K562 (cell line): ENCODE measurements around the gene GALP. TPM values are rescaled to one million over a fixed set of nuclear protein-coding genes. Genes with fewer than 3 reads are reported as not detected.

Source experiments
- CBFA2T2 ChIP-seq: fragments of 450-650 bp; conservative IDR thresholded peaks from 2 replicates; pipeline ENCODE4 v1.6.1; 2017; ENCODE audit warnings: mild to moderate bottlenecking
- EGR1 ChIP-seq: fragments of 450-650 bp; conservative IDR thresholded peaks from 2 replicates; pipeline ENCODE4 v1.6.1; 2017; ENCODE audit warnings: mild to moderate bottlenecking
- HNRNPLL ChIP-seq: fragments of 200-400 bp; formaldehyde crosslinking; IDR thresholded peaks from 2 replicates; pipeline ENCODE4 v1.6.1; 2017; ENCODE audit warnings: low read length, low read depth, mild to moderate bottlenecking; ENCODE audit not compliant: poor library complexity, severe bottlenecking
- KDM2B ChIP-seq: fragments of 250-450 bp; sonication (Bioruptor Pico); IDR thresholded peaks from 2 replicates; pipeline ENCODE4 v1.8.0; 2021; ENCODE audit warnings: mild to moderate bottlenecking, moderate library complexity
- KLF16 ChIP-seq: IDR thresholded peaks from 2 replicates; pipeline ENCODE4 v1.6.1; 2016; ENCODE audit warnings: antibody characterized with exemption
- L3MBTL2 ChIP-seq: fragments of 450-650 bp; IDR thresholded peaks from 2 replicates; pipeline ENCODE4 v1.6.1; 2016; ENCODE audit warnings: mild to moderate bottlenecking, moderate library complexity
- MYBL2 ChIP-seq, 2 experiments: fragments of 450-650 bp in 1 of 2; sonication (generic) in 1 of 2; formaldehyde crosslinking in 1 of 2; IDR thresholded peaks; 2 replicates each; pipeline versions ENCODE4 v1.6.1 to v1.8.1; 2017 to 2022; ENCODE audit warnings: borderline replicate concordance in 1 of 2, inconsistent platforms in 1 of 2, low read depth in 1 of 2, mild to moderate bottlenecking in 1 of 2, missing genetic modification reagents in 1 of 2, moderate library complexity in 1 of 2
- NR2F6 ChIP-seq: fragments of 450-650 bp; formaldehyde crosslinking; IDR thresholded peaks from 2 replicates; pipeline ENCODE4 v1.4.0; 2020; ENCODE audit warnings: mild to moderate bottlenecking
- NR3C1 ChIP-seq: sonication (generic); formaldehyde crosslinking; IDR thresholded peaks from 2 replicates; pipeline ENCODE4 v1.8.1; 2022; ENCODE audit warnings: missing genetic modification reagents
- POLR3A ChIP-seq: IDR thresholded peaks from 2 replicates; pipeline ENCODE4 v1.6.1; 2011; ENCODE audit warnings: borderline replicate concordance, mild to moderate bottlenecking, moderate library complexity; ENCODE audit not compliant: insufficient read length, insufficient read depth; ENCODE audit errors: extremely low read depth
- SRSF1 ChIP-seq: fragments of 200-400 bp; formaldehyde crosslinking; IDR thresholded peaks from 2 replicates; pipeline ENCODE4 v1.6.1; 2017; ENCODE audit warnings: mild to moderate bottlenecking, low read depth, low read length, moderate library complexity
- TCF15 ChIP-seq: fragments of 250-450 bp; sonication (Bioruptor Pico); IDR thresholded peaks from 2 replicates; pipeline ENCODE4 v1.8.0; 2022; ENCODE audit warnings: moderate library complexity, mild to moderate bottlenecking, inconsistent platforms
- ZFPM2 ChIP-seq: fragments of 250-450 bp; sonication (Bioruptor Pico); IDR thresholded peaks from 2 replicates; pipeline ENCODE4 v1.5.1; 2022; ENCODE audit warnings: mild to moderate bottlenecking
- ZNF639 ChIP-seq, 2 experiments: fragments of 200-800 bp in 1 of 2; sonication (Bioruptor generic) in 1 of 2; sonication (generic) in 1 of 2; formaldehyde crosslinking in 1 of 2; IDR thresholded peaks in 1 of 2; conservative IDR thresholded peaks in 1 of 2; 2 replicates each; pipeline versions ENCODE4 v1.5.0 to v1.6.1; 2016 to 2020; ENCODE audit warnings: missing compliant biosample characterization in 1 of 2, missing genetic modification characterization in 1 of 2, missing genetic modification reagents in 1 of 2
- ZNF695 ChIP-seq: fragments of 450-650 bp; formaldehyde crosslinking; IDR thresholded peaks from 2 replicates; pipeline ENCODE4 v1.4.0; 2020; ENCODE audit warnings: mild to moderate bottlenecking, moderate library complexity
- ZNF79 ChIP-seq: fragments of 250-450 bp; sonication (Bioruptor Pico); IDR thresholded peaks from 2 replicates; pipeline ENCODE4 v1.4.0; 2020; ENCODE audit warnings: low read depth, mild to moderate bottlenecking, moderate library complexity
- polyA plus RNA-seq, 8 experiments: library from polyadenylated mRNA; depleted of rRNA in 4 of 8; stranded (reverse) in 5 of 8; unstranded in 3 of 8; fragments of >200 nt; fragmentation: Nextera tagmentation in 2 of 8; fragmentation: Illumina TruSeq in 1 of 8; extraction: Ambion mirVana in 2 of 8; extraction: Trizol in 1 of 8; gene quantifications; 2 replicates each; pipeline versions ENCODE4 v1.2.1 to v1.2.3, GENCODE V29; 2011 to 2014; ENCODE audit warnings: inconsistent platforms in 1 of 8, missing spikeins in 1 of 8
- total RNA-seq, 7 experiments: library from RNA; depleted of rRNA in 6 of 7; stranded (reverse); fragments of >200 nt in 6 of 7; fragmentation: Illumina TruSeq in 2 of 7; extraction: Trizol in 2 of 7; gene quantifications; 2 replicates each; pipeline versions ENCODE4 v1.2.1 to v1.2.3, GENCODE V29; 2011 to 2021; ENCODE audit warnings: low replicate concordance in 1 of 7
- TF ChIP-seq, protein P1 (sequence below): IDR thresholded peaks from 3 replicates; pipeline ENCODE4 v1.6.1; 2011; ENCODE audit warnings: borderline replicate concordance, mild to moderate bottlenecking, moderate library complexity; ENCODE audit not compliant: insufficient read length; ENCODE audit errors: extremely low read depth
- TF ChIP-seq, protein P2 (sequence below): sonication (generic); formaldehyde crosslinking; IDR thresholded peaks from 2 replicates; pipeline ENCODE4 v1.8.0; 2022; ENCODE audit warnings: mild to moderate bottlenecking, missing genetic modification reagents

The GALP gene
- total and polyA plus RNA-seq, 9 of the 15 experiments (the other 6 are each of a cell fraction or from before 2014, with no cell fraction given), result not detected

- TF ChIP-seq NR3C1 (no peak), ZNF695 (CRISPR knock-in tag) (no peak), TCF15 (CRISPR knock-in tag) (no peak), HNRNPLL (no peak), MYBL2 (IDR thresholded peaks at IDR 0.05; ENCODE audit: low read depth) (no peak), MYBL2 (CRISPR knock-in tag; IDR thresholded peaks at IDR 0.05; ENCODE audit: borderline replicate concordance) (no peak), SRSF1 (no peak), POLR3A (no peak), KDM2B (CRISPR knock-in tag) (no peak), ZFPM2 (CRISPR knock-in tag) (no peak), KLF16 (0 out of 2 replicates have a peak, but pooled peaks have one; percentile 21), CBFA2T2 (no peak), ZNF79 (CRISPR knock-in tag) (no peak), L3MBTL2 (peak; percentile 77; the same call in 1 of the 2 replicates), ZNF639 (CRISPR knock-in tag; conservative IDR thresholded peaks at IDR 0.05 in 1 of 2, IDR thresholded peaks at IDR 0.05 in 1 of 2) (0 out of 4 replicates have a peak, but pooled peaks of 1 of the 2 experiments have one; percentile 2), EGR1 (no peak), NR2F6 (CRISPR knock-in tag) (no peak)
- TF ChIP-seq, protein P1, sequence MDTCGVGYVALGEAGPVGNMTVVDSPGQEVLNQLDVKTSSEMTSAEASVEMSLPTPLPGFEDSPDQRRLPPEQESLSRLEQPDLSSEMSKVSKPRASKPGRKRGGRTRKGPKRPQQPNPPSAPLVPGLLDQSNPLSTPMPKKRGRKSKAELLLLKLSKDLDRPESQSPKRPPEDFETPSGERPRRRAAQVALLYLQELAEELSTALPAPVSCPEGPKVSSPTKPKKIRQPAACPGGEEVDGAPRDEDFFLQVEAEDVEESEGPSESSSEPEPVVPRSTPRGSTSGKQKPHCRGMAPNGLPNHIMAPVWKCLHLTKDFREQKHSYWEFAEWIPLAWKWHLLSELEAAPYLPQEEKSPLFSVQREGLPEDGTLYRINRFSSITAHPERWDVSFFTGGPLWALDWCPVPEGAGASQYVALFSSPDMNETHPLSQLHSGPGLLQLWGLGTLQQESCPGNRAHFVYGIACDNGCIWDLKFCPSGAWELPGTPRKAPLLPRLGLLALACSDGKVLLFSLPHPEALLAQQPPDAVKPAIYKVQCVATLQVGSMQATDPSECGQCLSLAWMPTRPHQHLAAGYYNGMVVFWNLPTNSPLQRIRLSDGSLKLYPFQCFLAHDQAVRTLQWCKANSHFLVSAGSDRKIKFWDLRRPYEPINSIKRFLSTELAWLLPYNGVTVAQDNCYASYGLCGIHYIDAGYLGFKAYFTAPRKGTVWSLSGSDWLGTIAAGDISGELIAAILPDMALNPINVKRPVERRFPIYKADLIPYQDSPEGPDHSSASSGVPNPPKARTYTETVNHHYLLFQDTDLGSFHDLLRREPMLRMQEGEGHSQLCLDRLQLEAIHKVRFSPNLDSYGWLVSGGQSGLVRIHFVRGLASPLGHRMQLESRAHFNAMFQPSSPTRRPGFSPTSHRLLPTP, result no peak
- TF ChIP-seq, protein P2, sequence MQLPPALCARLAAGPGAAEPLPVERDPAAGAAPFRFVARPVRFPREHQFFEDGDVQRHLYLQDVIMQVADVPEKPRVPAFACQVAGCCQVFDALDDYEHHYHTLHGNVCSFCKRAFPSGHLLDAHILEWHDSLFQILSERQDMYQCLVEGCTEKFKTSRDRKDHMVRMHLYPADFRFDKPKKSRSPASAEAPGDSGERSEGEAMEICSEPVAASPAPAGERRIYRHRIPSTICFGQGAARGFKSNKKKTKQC (CRISPR knock-in tag), result no peak
Measured at GRCh38 chr19:56139847-56140582, 35.8 kb upstream of the GALP start (continued).
